HK-2 (cell line): ENCODE data around the gene HOGA1.

Source experiments
- DNase-seq: peaks from one replicate; pipeline ENCODE4 v3.0.0-alpha.2; 2018; ENCODE audit not compliant: unreplicated experiment

HOGA1 gene

GRCh38 chr10:97584060-97584797 is at the start of gene HOGA1:
TSS of gene HOGA1 (plus strand) at chr10:97584389. CDS start at chr10:97584704, 315 bp downstream.
- DNase-seq = peak; percentile 99

GRCh38 chr10:97534746-97535367 is 49.3 kb upstream of the HOGA1 start:
- no peak for DNase-seq

GRCh38 chr10:97537186-97537869 is 46.9 kb upstream of the HOGA1 start:
- DNase-seq = no peak

- DNase-seq = peak; percentile 56
Observed at GRCh38 chr10:97538411-97538810, 45.8 kb upstream of the HOGA1 start.

- peak; percentile 23 for DNase-seq
Observed at GRCh38 chr10:97538839-97539238, 45.4 kb upstream of the HOGA1 start.

GRCh38 chr10:97539523-97540200 is 44.5 kb upstream of the HOGA1 start:
- no peak for DNase-seq

GRCh38 chr10:97540669-97541500 is 43.3 kb upstream of the HOGA1 start:
- no peak for DNase-seq

- peak; percentile 84 for DNase-seq
Observed at GRCh38 chr10:97542169-97543024, 41.8 kb upstream of the HOGA1 start.

- DNase-seq = peak; percentile 88
Observed at GRCh38 chr10:97543025-97543546, 41.1 kb upstream of the HOGA1 start.

GRCh38 chr10:97546456-97547270 is 37.5 kb upstream of the HOGA1 start:
- DNase-seq = no peak

- DNase-seq = no peak
Observed at GRCh38 chr10:97547271-97547600, 37.0 kb upstream of the HOGA1 start.

- DNase-seq = no peak
Observed at GRCh38 chr10:97547962-97548361, 36.2 kb upstream of the HOGA1 start.

GRCh38 chr10:97548828-97549455 is 35.2 kb upstream of the HOGA1 start:
- no peak for DNase-seq

- no peak for DNase-seq
Observed at GRCh38 chr10:97549587-97550322, 34.4 kb upstream of the HOGA1 start.

- no peak for DNase-seq
Observed at GRCh38 chr10:97550336-97551149, 33.6 kb upstream of the HOGA1 start.

- no peak for DNase-seq
Observed at GRCh38 chr10:97551271-97551670, 32.9 kb upstream of the HOGA1 start.

- peak; percentile 71 for DNase-seq
Observed at GRCh38 chr10:97553575-97554031, 30.6 kb upstream of the HOGA1 start.
